ENCODE results near the gene TSPAN9.

The TSPAN9 gene

GRCh38 chr12:3189282-3189681, 112.1 kb downstream of the TSPAN9 start:
- Histone ChIP-seq H3K36me3 (ENCODE audit: low read depth) (no peaks in the 10 kb centered on the region), H3K9me3 (ENCODE audit: severe bottlenecking) (no peaks in the 10 kb centered on the region), H3K4me3 (ENCODE audit: severe bottlenecking) (no peak overlapping the region), H3K27me3 (ENCODE audit: insufficient read depth, poor library complexity, severe bottlenecking) (no peaks in the 10 kb centered on the region), H3K27ac (ENCODE audit: poor library complexity, severe bottlenecking) (no peak overlapping the region), H3K4me1 (ENCODE audit: insufficient read depth, poor library complexity, severe bottlenecking) (peaks cover 15% of the 10 kb centered on the region)
- ATAC-seq (ENCODE audit: low read depth), result no peak
- TF ChIP-seq CTCF (IDR thresholded peaks at IDR 0.05; ENCODE audit: poor library complexity, severe bottlenecking), result no peak
- no peak for DNase-seq (ENCODE audit: low spot score)

GRCh38 chr12:3190101-3190500, 112.9 kb downstream of the TSPAN9 start:
- no peak for DNase-seq (ENCODE audit: low spot score)
- Histone ChIP-seq H3K4me1 (ENCODE audit: insufficient read depth, poor library complexity, severe bottlenecking) (peaks cover 7% of the 10 kb centered on the region), H3K4me3 (ENCODE audit: severe bottlenecking) (no peak overlapping the region), H3K9me3 (ENCODE audit: severe bottlenecking) (no peaks in the 10 kb centered on the region), H3K27me3 (ENCODE audit: insufficient read depth, poor library complexity, severe bottlenecking) (no peaks in the 10 kb centered on the region), H3K27ac (ENCODE audit: poor library complexity, severe bottlenecking) (no peak overlapping the region), H3K36me3 (ENCODE audit: low read depth) (no peaks in the 10 kb centered on the region)
- TF ChIP-seq CTCF (IDR thresholded peaks at IDR 0.05; ENCODE audit: poor library complexity, severe bottlenecking), result no peak
- no peak for ATAC-seq (ENCODE audit: low read depth)

GRCh38 chr12:3191450-3191849, 114.3 kb downstream of the TSPAN9 start:
- Histone ChIP-seq H3K4me3 (ENCODE audit: severe bottlenecking) (no peak overlapping the region), H3K27me3 (ENCODE audit: insufficient read depth, poor library complexity, severe bottlenecking) (no peaks in the 10 kb centered on the region), H3K36me3 (ENCODE audit: low read depth) (no peaks in the 10 kb centered on the region), H3K9me3 (ENCODE audit: severe bottlenecking) (no peaks in the 10 kb centered on the region), H3K27ac (ENCODE audit: poor library complexity, severe bottlenecking) (no peak overlapping the region), H3K4me1 (ENCODE audit: insufficient read depth, poor library complexity, severe bottlenecking) (peaks cover 6% of the 10 kb centered on the region)
- no peak for ATAC-seq (ENCODE audit: low read depth)
- DNase-seq (ENCODE audit: low spot score), result no peak
- TF ChIP-seq CTCF (IDR thresholded peaks at IDR 0.05; ENCODE audit: poor library complexity, severe bottlenecking), result no peak

GRCh38 chr12:3192221-3192620, 115.0 kb downstream of the TSPAN9 start:
- Histone ChIP-seq H3K9me3 (ENCODE audit: severe bottlenecking) (no peaks in the 10 kb centered on the region), H3K27ac (ENCODE audit: poor library complexity, severe bottlenecking) (no peak overlapping the region), H3K4me3 (ENCODE audit: severe bottlenecking) (no peak overlapping the region), H3K27me3 (ENCODE audit: insufficient read depth, poor library complexity, severe bottlenecking) (no peaks in the 10 kb centered on the region), H3K36me3 (ENCODE audit: low read depth) (no peaks in the 10 kb centered on the region), H3K4me1 (ENCODE audit: insufficient read depth, poor library complexity, severe bottlenecking) (peaks cover 6% of the 10 kb centered on the region)
- ATAC-seq (ENCODE audit: low read depth) (no peak), DNase-seq (ENCODE audit: low spot score) (no peak)
- TF ChIP-seq CTCF (IDR thresholded peaks at IDR 0.05; ENCODE audit: poor library complexity, severe bottlenecking), result no peak

- no peak for ATAC-seq (ENCODE audit: low read depth)
- no peak for TF ChIP-seq CTCF (IDR thresholded peaks at IDR 0.05; ENCODE audit: poor library complexity, severe bottlenecking)
Measured at GRCh38 chr12:3193131-3193530, 116.0 kb downstream of the TSPAN9 start.

More at GRCh38 chr12:3193131-3193530, 116.0 kb downstream of the TSPAN9 start:
- Histone ChIP-seq H3K9me3 (ENCODE audit: severe bottlenecking) (no peaks in the 10 kb centered on the region), H3K4me1 (ENCODE audit: insufficient read depth, poor library complexity, severe bottlenecking) (peaks cover 5% of the 10 kb centered on the region), H3K4me3 (ENCODE audit: severe bottlenecking) (no peak overlapping the region), H3K27ac (ENCODE audit: poor library complexity, severe bottlenecking) (no peak overlapping the region), H3K36me3 (ENCODE audit: low read depth) (no peaks in the 10 kb centered on the region), H3K27me3 (ENCODE audit: insufficient read depth, poor library complexity, severe bottlenecking) (no peaks in the 10 kb centered on the region)
- DNase-seq (ENCODE audit: low spot score), result no peak
